ENCODE data around the gene PLXNA4. TPM values are rescaled to one million over a fixed set of nuclear protein-coding genes. Genes with fewer than 3 reads are reported as not detected.

PLXNA4 gene
- total and polyA plus RNA-seq, 3 experiments from 2014 or later = 0.02 to 0.05 TPM; not detected in 1

DNA sequence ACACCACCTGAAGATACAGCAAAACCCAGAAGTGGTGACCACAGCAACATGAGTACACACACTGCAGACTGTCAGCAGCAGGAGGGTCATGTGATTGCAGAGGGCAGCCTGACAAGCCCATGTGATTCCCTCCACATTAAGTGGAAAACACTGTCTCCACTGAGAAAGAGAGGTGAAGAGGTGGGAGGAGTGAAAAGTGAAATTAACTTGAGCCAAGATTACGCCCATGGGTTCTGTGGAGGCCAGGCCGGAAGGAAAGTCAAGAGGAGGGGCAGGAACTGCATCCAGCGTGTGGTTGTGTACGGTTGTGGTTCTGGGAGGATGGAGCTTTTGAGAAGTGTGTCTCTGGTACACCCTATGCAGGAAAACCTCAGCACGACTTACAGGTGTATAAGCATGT, 138.5 kb downstream of the PLXNA4 start:
- Histone ChIP-seq H3K9me3 (ENCODE audit: low read length) (no peaks in the 10 kb centered on the region), H3K27me3 (ENCODE audit: insufficient read depth, low read length, poor library complexity, severe bottlenecking) (no peaks in the 10 kb centered on the region), H3K36me3 (ENCODE audit: insufficient read depth, low read length) (no peaks in the 10 kb centered on the region), H3K27ac (ENCODE audit: low read depth, low read length) (no peak overlapping the region), H3K4me3 (ENCODE audit: low read length) (peak overlapping the region; percentile 2), H3K4me1 (ENCODE audit: insufficient read depth, low read length) (peaks cover 72% of the 10 kb centered on the region)
- ChIA-PET CTCF (interaction anchor here (1.2 kb wide), 1 partner anchor 42 kb away, joined by 3 read pairs; no protein-coding TSS in a partner anchor), POLR2A (no interaction called here)
- peak in 2 of 5 donors; percentile 48 to 57 for DNase-seq
- peak overlapping the region; percentile 5 to 87 (median 57) for H3K4me3 Mint-ChIP-seq
- H3K27me3 Mint-ChIP-seq = peaks cover 0 to 1% of the 10 kb centered on the region in 2 donors
- no peaks in the 10 kb centered on the region for H3K9me3 Mint-ChIP-seq
- H3K36me3 Mint-ChIP-seq = no peaks in the 10 kb centered on the region
- H3K4me1 Mint-ChIP-seq = peaks cover 65 to 75% (median 75%) of the 10 kb centered on the region in 3 donors
- H3K27ac Mint-ChIP-seq = peak overlapping the region; percentile 3 to 82 (median 48)

DNA sequence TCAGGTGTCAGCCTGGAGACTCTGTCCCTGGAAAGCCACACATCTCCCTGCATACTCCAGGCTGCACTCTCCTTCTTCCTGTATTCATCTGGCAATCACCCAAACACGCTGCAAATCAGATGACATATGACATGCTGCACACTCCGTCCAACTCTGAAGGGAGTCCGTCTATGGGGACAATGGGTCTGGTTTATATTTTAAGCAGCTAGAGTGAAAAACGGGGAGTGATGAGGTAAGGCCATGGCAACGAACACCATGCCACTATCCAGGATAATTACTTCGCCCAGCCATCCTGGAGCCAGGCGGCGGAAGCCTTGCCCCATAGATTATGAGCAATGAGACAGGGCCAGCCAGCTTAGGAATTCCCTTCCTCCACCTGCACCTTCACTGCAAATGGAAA, 140.1 kb downstream of the PLXNA4 start:
- no peaks in the 10 kb centered on the region for H3K9me3 ChIP-seq (ENCODE audit: low read length)
- ChIA-PET POLR2A (no interaction called here), CTCF (interaction anchor here (1.3 kb wide), 1 partner anchor 11 kb away, joined by 3 read pairs; no protein-coding TSS in a partner anchor)
- H3K36me3 ChIP-seq (ENCODE audit: insufficient read depth, low read length) = no peaks in the 10 kb centered on the region
- H3K27ac Mint-ChIP-seq = peak overlapping the region in 6 of 8 donors; percentile 36 to 90 (median 82)
- H3K9me3 Mint-ChIP-seq = no peaks in the 10 kb centered on the region
- no peak overlapping the region for H3K4me3 ChIP-seq (ENCODE audit: low read length)
- H3K27me3 ChIP-seq (ENCODE audit: insufficient read depth, low read length, poor library complexity, severe bottlenecking) = no peaks in the 10 kb centered on the region
- no peak for DNase-seq
- peaks cover 80 to 91% (median 91%) of the 10 kb centered on the region in 3 donors for H3K4me1 Mint-ChIP-seq
- peaks cover 88% of the 10 kb centered on the region for H3K4me1 ChIP-seq (ENCODE audit: insufficient read depth, low read length)
- H3K27me3 Mint-ChIP-seq = no peaks in the 10 kb centered on the region
- no peaks in the 10 kb centered on the region for H3K36me3 Mint-ChIP-seq
- H3K27ac ChIP-seq (ENCODE audit: low read depth, low read length) = no peak overlapping the region
- peak overlapping the region; percentile 9 to 58 (median 27) for H3K4me3 Mint-ChIP-seq

DNA sequence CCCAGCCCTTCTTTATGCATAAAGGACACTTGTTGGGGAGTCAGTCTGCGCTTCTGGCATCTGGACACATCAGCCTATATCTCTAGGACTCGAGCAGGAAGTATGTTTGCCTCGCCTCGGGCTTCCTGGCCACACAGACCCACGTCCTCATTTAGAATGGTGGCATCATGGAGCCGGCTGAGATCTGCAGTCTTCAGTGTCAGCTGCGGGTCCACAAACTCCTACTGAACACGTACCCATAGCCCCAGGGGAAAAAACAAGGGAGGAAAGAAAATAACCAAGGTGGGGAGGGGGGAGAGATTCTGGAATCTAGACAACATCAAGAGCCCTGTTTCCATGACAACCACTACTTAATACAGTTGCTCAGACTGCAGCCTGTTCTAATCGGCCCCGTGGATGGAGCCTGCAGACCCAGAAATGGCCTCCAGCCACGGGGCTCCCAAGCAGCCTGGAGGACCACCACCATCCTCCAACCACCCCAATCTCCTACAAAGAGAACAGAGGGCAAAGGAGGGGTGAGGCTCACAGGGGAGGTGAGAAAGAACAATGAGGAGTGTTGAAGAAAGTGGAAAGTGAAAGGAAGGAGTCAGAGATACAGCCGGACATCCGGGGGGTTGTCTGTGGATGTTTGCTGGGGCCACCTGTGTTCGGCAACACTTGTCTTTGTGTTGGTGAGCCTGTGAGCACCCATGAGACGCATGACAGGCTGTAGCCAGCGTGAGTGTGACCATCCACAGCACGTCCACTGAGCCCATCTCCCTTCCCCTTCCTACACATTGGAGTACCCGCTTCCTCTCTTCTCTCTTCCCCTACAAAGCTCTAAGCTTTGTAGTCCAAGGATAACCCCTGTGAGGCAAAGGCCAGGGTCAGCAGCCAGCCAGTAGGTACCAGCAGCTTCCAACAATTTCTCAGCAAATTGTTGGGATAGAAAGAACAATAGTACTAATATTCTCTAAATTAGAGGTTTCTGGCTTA, 141.0 kb downstream of the PLXNA4 start:
- CTCF ChIA-PET = interaction anchor here (1.3 kb wide), 1 partner anchor 10 kb away, joined by 3 read pairs; no protein-coding TSS in a partner anchor
- H3K4me1 ChIP-seq (ENCODE audit: insufficient read depth, low read length) = peaks cover 96% of the 10 kb centered on the region

DNA sequence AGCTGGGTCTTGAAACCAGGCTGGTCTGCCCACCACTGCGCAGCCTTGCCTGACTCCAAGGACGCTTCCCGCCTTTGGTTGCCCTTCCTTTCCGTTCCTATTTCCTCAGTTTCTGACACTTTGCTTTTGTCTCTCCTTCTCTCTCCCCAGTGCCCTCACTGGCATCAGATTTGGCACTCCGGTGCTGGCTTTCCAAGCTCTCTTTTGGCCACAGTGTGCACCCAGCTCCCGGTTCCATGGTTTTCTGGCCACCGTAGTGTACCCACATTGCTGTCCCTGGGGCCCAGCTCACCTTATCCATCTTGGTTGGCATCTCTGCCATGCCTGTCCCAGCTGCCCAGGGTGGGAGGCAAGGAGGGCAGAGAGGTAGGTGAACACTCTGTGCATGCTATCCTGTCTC, 142.2 kb downstream of the PLXNA4 start:
- Histone ChIP-seq H3K36me3 (ENCODE audit: insufficient read depth, low read length) (no peaks in the 10 kb centered on the region), H3K9me3 (ENCODE audit: low read length) (no peaks in the 10 kb centered on the region), H3K4me1 (ENCODE audit: insufficient read depth, low read length) (peaks cover 92% of the 10 kb centered on the region), H3K4me3 (ENCODE audit: low read length) (no peak overlapping the region), H3K27ac (ENCODE audit: low read depth, low read length) (no peak overlapping the region), H3K27me3 (ENCODE audit: insufficient read depth, low read length, poor library complexity, severe bottlenecking) (no peaks in the 10 kb centered on the region)
- peak overlapping the region in 4 of 7 donors; percentile 16 to 84 (median 52) for H3K4me3 Mint-ChIP-seq
- H3K9me3 Mint-ChIP-seq = no peaks in the 10 kb centered on the region
- H3K27me3 Mint-ChIP-seq = no peaks in the 10 kb centered on the region
- peak overlapping the region in 6 of 8 donors; percentile 23 to 93 (median 88) for H3K27ac Mint-ChIP-seq
- ChIA-PET CTCF (interaction anchor here (1.1 kb wide), 1 partner anchor 147 kb away, joined by 3 read pairs; no protein-coding TSS in a partner anchor), POLR2A (no interaction called here)
- no peak for DNase-seq
- peaks cover 95 to 98% (median 98%) of the 10 kb centered on the region in 3 donors for H3K4me1 Mint-ChIP-seq
- H3K36me3 Mint-ChIP-seq = no peaks in the 10 kb centered on the region

More for the DNA sequence above, 141.0 kb downstream of the PLXNA4 start:
- no peaks in the 10 kb centered on the region for H3K27me3 ChIP-seq (ENCODE audit: insufficient read depth, low read length, poor library complexity, severe bottlenecking)
- POLR2A ChIA-PET = no interaction called here
- Mint-ChIP-seq H3K4me1 (peaks cover 88 to 98% (median 98%) of the 10 kb centered on the region in 3 donors), H3K27me3 (no peaks in the 10 kb centered on the region), H3K4me3 (peak overlapping the region; percentile 44 to 87 (median 61)), H3K27ac (peak overlapping the region; percentile 76 to 93 (median 86)), H3K36me3 (no peaks in the 10 kb centered on the region), H3K9me3 (no peaks in the 10 kb centered on the region)
- no peaks in the 10 kb centered on the region for H3K9me3 ChIP-seq (ENCODE audit: low read length)
- no peaks in the 10 kb centered on the region for H3K36me3 ChIP-seq (ENCODE audit: insufficient read depth, low read length)
- DNase-seq = peak in 1 of 5 donors; percentile 37
- H3K4me3 ChIP-seq (ENCODE audit: low read length) = peak overlapping the region; percentile 8
- H3K27ac ChIP-seq (ENCODE audit: low read depth, low read length) = no peak overlapping the region

DNA sequence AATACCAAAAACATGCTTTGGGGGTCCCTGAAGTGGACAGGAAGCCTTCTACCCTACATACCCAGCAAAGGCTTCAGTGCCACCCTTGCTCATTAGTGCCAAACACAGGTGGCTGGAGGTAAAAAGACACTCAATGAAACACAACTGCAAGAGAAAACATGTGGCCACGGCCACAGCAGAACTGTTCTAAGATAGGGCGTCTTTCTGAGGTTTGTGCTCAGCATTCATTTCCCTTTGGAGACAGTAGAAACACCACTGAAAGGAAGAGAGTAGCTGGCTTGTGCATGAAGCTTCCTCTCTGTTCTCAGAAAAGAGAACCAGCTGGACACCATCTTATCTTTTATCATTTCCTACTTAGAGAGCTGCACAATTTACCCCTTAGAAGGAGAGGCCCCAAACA, 143.0 kb downstream of the PLXNA4 start:
- no peaks in the 10 kb centered on the region for H3K9me3 ChIP-seq (ENCODE audit: low read length)
- CTCF ChIA-PET = interaction anchor here (1.1 kb wide), 1 partner anchor 147 kb away, joined by 3 read pairs; no protein-coding TSS in a partner anchor
- H3K4me1 ChIP-seq (ENCODE audit: insufficient read depth, low read length) = peaks cover 85% of the 10 kb centered on the region
- H3K4me3 Mint-ChIP-seq = peak overlapping the region in 6 of 7 donors; percentile 20 to 68 (median 37)
- H3K27ac Mint-ChIP-seq = peak overlapping the region; percentile 49 to 92 (median 78)
- H3K9me3 Mint-ChIP-seq = no peaks in the 10 kb centered on the region
- POLR2A ChIA-PET = no interaction called here
- H3K27me3 ChIP-seq (ENCODE audit: insufficient read depth, low read length, poor library complexity, severe bottlenecking) = no peaks in the 10 kb centered on the region
- no peaks in the 10 kb centered on the region for H3K27me3 Mint-ChIP-seq
- no peak overlapping the region for H3K4me3 ChIP-seq (ENCODE audit: low read length)
- DNase-seq = no peak
- peaks cover 91 to 99% (median 98%) of the 10 kb centered on the region in 3 donors for H3K4me1 Mint-ChIP-seq
- no peaks in the 10 kb centered on the region for H3K36me3 Mint-ChIP-seq
- no peak overlapping the region for H3K27ac ChIP-seq (ENCODE audit: low read depth, low read length)
- no peaks in the 10 kb centered on the region for H3K36me3 ChIP-seq (ENCODE audit: insufficient read depth, low read length)

DNA sequence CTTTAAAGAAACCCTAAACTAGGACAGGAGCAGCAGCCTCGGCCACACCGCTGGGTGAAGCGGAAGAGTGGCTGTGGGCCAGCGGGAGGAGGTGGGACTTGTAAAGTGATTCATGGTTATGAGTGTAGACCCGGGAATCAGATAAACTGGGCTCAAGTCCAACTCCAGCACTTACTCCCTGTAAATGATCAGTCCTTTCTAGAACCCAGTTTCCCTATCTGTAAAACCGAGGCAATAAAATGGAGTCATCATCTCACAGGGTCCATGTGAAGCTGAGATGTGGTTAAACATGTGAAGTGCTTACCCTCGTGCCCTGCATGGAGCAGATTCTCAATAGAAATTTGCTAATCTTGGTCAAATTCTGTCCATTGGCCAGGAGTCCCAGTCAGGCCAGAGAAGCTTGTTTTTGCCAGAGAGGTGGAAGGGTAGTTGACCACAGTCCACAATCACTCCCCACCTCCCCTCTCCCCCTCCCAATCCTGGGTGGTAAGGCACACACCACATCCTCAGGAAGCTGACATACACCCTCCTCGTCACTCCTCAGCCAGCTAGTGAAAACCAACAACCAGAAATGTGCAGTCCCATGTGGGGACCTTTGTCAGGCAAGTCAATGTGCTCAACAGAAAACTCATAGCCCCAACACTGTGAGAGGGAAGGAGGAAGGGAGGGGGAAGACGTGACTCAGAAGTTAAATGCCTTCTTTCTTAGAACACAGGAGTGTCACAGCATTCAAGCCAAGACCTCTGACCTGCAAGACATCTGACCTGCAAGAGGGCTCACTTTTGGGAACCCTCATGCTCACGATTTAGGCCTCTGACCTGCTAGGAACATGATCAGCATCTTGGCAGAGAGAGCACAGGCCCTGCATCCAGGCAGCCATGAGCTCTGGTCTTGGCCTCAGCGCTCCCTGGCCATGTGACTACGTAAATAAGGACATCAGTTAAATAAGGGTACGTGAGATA, 145.1 kb downstream of the PLXNA4 start:
- Histone ChIP-seq H3K4me3 (ENCODE audit: low read length) (peak overlapping the region; percentile 2), H3K4me1 (ENCODE audit: insufficient read depth, low read length) (peaks cover 68% of the 10 kb centered on the region), H3K9me3 (ENCODE audit: low read length) (no peaks in the 10 kb centered on the region), H3K36me3 (ENCODE audit: insufficient read depth, low read length) (no peaks in the 10 kb centered on the region), H3K27ac (ENCODE audit: low read depth, low read length) (no peak overlapping the region), H3K27me3 (ENCODE audit: insufficient read depth, low read length, poor library complexity, severe bottlenecking) (no peaks in the 10 kb centered on the region)
- Mint-ChIP-seq H3K9me3 (no peaks in the 10 kb centered on the region), H3K27ac (peak overlapping the region; percentile 74 to 95 (median 86)), H3K4me3 (peak overlapping the region; percentile 1 to 63 (median 44)), H3K4me1 (peaks cover 74 to 83% (median 81%) of the 10 kb centered on the region in 3 donors), H3K27me3 (no peaks in the 10 kb centered on the region), H3K36me3 (no peaks in the 10 kb centered on the region)
- CTCF ChIA-PET = interaction anchor here (0.9 to 2.7 kb wide), 2 partner anchors 36 to 52 kb away, joined by 3 to 9 read pairs; no protein-coding TSS in a partner anchor
- POLR2A ChIA-PET = interaction anchor here (1.3 kb wide), 1 partner anchor 21 kb away, joined by 3 read pairs; no protein-coding TSS in a partner anchor
- peak; percentile 27 to 80 (median 65) for DNase-seq

All from CD8-positive, alpha-beta memory T cell (primary cell).